HCT116 (cell line): ENCODE measurements around the gene RPL39L. TPM values are rescaled to one million over a fixed set of nuclear protein-coding genes. Genes with fewer than 3 reads are reported as not detected.
"Not testable (repeated sequence)": the region's sequence is repeated elsewhere in the genome, so short reads cannot be mapped to it uniquely, and the experiment has no call there.

ENCODE experiments used
- ATAC-seq: fragments of 200-7000 bp; cut with Tn5 transposase; 2 replicates; pipeline ENCODE4 v1.9.1; 2020; ENCODE audit warnings: mild to moderate bottlenecking, moderate library complexity
- BruUV-seq: library from RNA; stranded (reverse); fragments of 400-500 nt; replicated peaks from 2 replicates; lab custom pipeline; 2021; lab: Mats Ljungman, UMichigan
- CTCF ChIA-PET: fragments of 300-600 bp; sonication (Branson Sonifier 250); formaldehyde crosslinking; loops from one replicate; lab custom pipeline; 2021; ENCODE audit warnings: antibody characterized with exemption; lab: Charles Lee
- POLR2A ChIA-PET: fragments of 300-600, 350-600 bp; sonication (Branson Sonifier 250); formaldehyde crosslinking; loops from one replicate; lab custom pipeline; 2021; ENCODE audit warnings: antibody characterized with exemption; lab: Charles Lee
- RAD21 ChIA-PET, 2 experiments: fragments of 300-600 bp; sonication (Branson Sonifier 250); formaldehyde crosslinking; loops; one replicate each; lab custom pipeline; 2023; ENCODE audit warnings: low total read pairs in 2 of 2; ENCODE audit not compliant: uncharacterized antibody in 2 of 2, unreplicated experiment in 2 of 2, low non-redundant PET in 1 of 2; lab: Charles Lee
- DNase-seq: peaks from one replicate; pipeline ENCODE4 v3.0.0-alpha.2; 2010; ENCODE audit warnings: low read depth, low spot score
- H2AFZ ChIP-seq: fragments of 200-600 bp; shearing (Covaris generic), sonication (generic); 2 replicates; pipeline ENCODE4 v1.6.1; 2017; ENCODE audit warnings: low read depth, mixed run types, mixed read lengths, antibody characterized with exemption, low read length; ENCODE audit not compliant: poor library complexity, severe bottlenecking
- H3K27ac ChIP-seq: 2 replicates; pipeline ENCODE4 v1.5.1; 2012; ENCODE audit warnings: low read depth, low read length
- H3K27me3 ChIP-seq: fragments of 200-600 bp; sonication (generic); 2 replicates; pipeline ENCODE4 v1.6.1; 2016; ENCODE audit warnings: mixed run types, low read length, mixed read lengths; ENCODE audit not compliant: insufficient read depth
- H3K36me3 ChIP-seq, 2 experiments: fragments of 200-500 bp in 1 of 2; fragments of 200-600 bp in 1 of 2; sonication (Bioruptor generic) in 1 of 2; sonication (generic) in 1 of 2; 2 replicates each; pipeline versions ENCODE4 v1.5.1 to v1.6.1; 2014 to 2016; ENCODE audit warnings: low read length in 2 of 2, inconsistent platforms in 1 of 2, mixed read lengths in 1 of 2, mixed run types in 1 of 2; ENCODE audit not compliant: insufficient read depth in 2 of 2, control insufficient read depth in 1 of 2
- H3K4me1 ChIP-seq, 2 experiments: fragments of 200-600 bp in 1 of 2; sonication (generic) in 1 of 2; 2 replicates each; pipeline versions ENCODE4 v1.5.1 to v1.6.1; 2012 to 2017; ENCODE audit warnings: low read length in 2 of 2, inconsistent platforms in 1 of 2, mild to moderate bottlenecking in 1 of 2, mixed read lengths in 1 of 2, mixed run types in 1 of 2, moderate library complexity in 1 of 2; ENCODE audit not compliant: insufficient read depth in 2 of 2, control insufficient read depth in 1 of 2
- H3K4me2 ChIP-seq: fragments of 200-600 bp; sonication (generic); 2 replicates; pipeline ENCODE4 v1.6.1; 2017; ENCODE audit warnings: mixed run types, low read length, mixed read lengths
- H3K4me3 ChIP-seq, 2 experiments: fragments of 200-600 bp in 1 of 2; sonication (generic) in 1 of 2; replicated peaks in 1 of 2; 2 replicates each; pipeline ENCODE4 v1.5.1; 2011 to 2016; ENCODE audit warnings: low read length in 2 of 2, control low read depth in 1 of 2, low read depth in 1 of 2, mild to moderate bottlenecking in 1 of 2, mixed read lengths in 1 of 2, mixed run types in 1 of 2
- H3K79me2 ChIP-seq: fragments of 200-600 bp; sonication (generic); 2 replicates; pipeline ENCODE4 v1.6.1; 2017; ENCODE audit warnings: mild to moderate bottlenecking, mixed run types, low read length, moderate library complexity, mixed read lengths; ENCODE audit not compliant: insufficient read depth
- H3K9ac ChIP-seq: fragments of 200-600 bp; sonication (generic); 2 replicates; pipeline ENCODE4 v1.6.1; 2016; ENCODE audit warnings: low read length, mixed read lengths
- H3K9me2 ChIP-seq: fragments of 200-600 bp; sonication (generic), shearing (Covaris generic); 2 replicates; pipeline ENCODE4 v1.6.1; 2017; ENCODE audit warnings: mixed run types, mild to moderate bottlenecking, moderate library complexity; ENCODE audit not compliant: insufficient read depth
- H3K9me3 ChIP-seq, 2 experiments: fragments of 200-500 bp in 1 of 2; fragments of 200-600 bp in 1 of 2; sonication (Bioruptor generic) in 1 of 2; sonication (generic) in 1 of 2; 2 replicates each; pipeline ENCODE4 v1.6.1; 2014 to 2017; ENCODE audit warnings: low read length in 2 of 2, mixed read lengths in 2 of 2, inconsistent platforms in 1 of 2, low read depth in 1 of 2, mild to moderate bottlenecking in 1 of 2, mixed run types in 1 of 2, moderate library complexity in 1 of 2; ENCODE audit not compliant: control insufficient read depth in 1 of 2, insufficient read depth in 1 of 2
- H4K20me1 ChIP-seq: fragments of 200-600 bp; sonication (generic), shearing (Covaris generic); 2 replicates; pipeline ENCODE4 v1.6.1; 2017; ENCODE audit warnings: mixed run types, mild to moderate bottlenecking, moderate library complexity; ENCODE audit not compliant: insufficient read depth
- CEBPB ChIP-seq: IDR thresholded peaks from 2 replicates; pipeline ENCODE4 v1.6.1; 2012; ENCODE audit warnings: low read depth
- EZH2 ChIP-seq: fragments of 200-600 bp; sonication (generic); IDR thresholded peaks from 2 replicates; pipeline ENCODE4 v1.6.1; 2017; ENCODE audit warnings: antibody characterized with exemption, mixed run types
- POLR2AphosphoS5 ChIP-seq: IDR thresholded peaks from 2 replicates; pipeline ENCODE4 v1.6.1; 2011; ENCODE audit warnings: mild to moderate bottlenecking, low read depth, low read length, moderate library complexity
- YY1 ChIP-seq: IDR thresholded peaks from 2 replicates; pipeline ENCODE4 v1.6.1; 2011; ENCODE audit warnings: low read length, low read depth, moderate library complexity, mild to moderate bottlenecking; ENCODE audit not compliant: insufficient replicate concordance; ENCODE audit errors: extremely low read depth
- intact Hi-C: fragments of 100-400 bp; cut with micrococcal nuclease; formaldehyde crosslinking; loops from 2 replicates; pipeline ENCODE4 v1.10.0; 2022
- total RNA-seq: library from RNA; stranded (reverse); gene quantifications from one replicate; pipeline ENCODE4 v1.2.1, GENCODE V29; 2021; ENCODE audit not compliant: unreplicated experiment
- TF ChIP-seq, protein P1 (sequence below): IDR thresholded peaks from 2 replicates; pipeline ENCODE4 v1.6.1; 2011; ENCODE audit warnings: mild to moderate bottlenecking, low read length, moderate library complexity; ENCODE audit not compliant: insufficient replicate concordance; ENCODE audit errors: extremely low read depth

RPL39L gene
- total RNA-seq, 1 experiment from 2014 or later: not detected

DNA sequence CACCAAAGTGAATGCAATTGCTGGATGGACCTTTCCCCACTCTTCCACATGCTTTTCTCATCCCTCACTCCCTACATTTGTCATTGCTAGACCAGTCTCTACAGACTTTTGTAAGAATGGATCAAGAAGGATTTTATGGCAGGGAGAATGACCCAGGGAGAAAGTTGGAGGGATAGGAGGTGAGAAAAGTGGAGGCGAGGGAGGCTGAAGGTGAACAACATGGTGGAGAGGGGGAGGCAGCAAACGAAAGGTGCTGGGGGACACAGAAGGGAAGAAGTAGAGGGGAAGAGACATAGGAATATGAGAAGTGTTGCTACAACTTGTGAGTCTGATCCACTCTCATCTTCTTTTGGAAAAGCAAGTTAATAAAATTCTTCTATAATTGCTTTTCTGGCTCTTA, 33.6 kb upstream of the RPL39L start:
- Histone ChIP-seq H3K9me2 (no peaks in the 10 kb centered on the region), H3K9ac (no peak overlapping the region), H3K79me2 (no peaks in the 10 kb centered on the region), H3K4me3 (no peak overlapping the region), H3K36me3 (no peaks in the 10 kb centered on the region), H3K27me3 (no peaks in the 10 kb centered on the region), H3K4me2 (no peak overlapping the region), H3K4me1 (no peaks in the 10 kb centered on the region), H4K20me1 (no peaks in the 10 kb centered on the region), H3K27ac (no peak overlapping the region), H2AFZ (no peak overlapping the region), H3K9me3 (no peaks in the 10 kb centered on the region)
- no peak for ATAC-seq
- ChIA-PET RAD21 (no interaction called here), CTCF (no interaction called here), POLR2A (no interaction called here)
- TF ChIP-seq, protein P1, sequence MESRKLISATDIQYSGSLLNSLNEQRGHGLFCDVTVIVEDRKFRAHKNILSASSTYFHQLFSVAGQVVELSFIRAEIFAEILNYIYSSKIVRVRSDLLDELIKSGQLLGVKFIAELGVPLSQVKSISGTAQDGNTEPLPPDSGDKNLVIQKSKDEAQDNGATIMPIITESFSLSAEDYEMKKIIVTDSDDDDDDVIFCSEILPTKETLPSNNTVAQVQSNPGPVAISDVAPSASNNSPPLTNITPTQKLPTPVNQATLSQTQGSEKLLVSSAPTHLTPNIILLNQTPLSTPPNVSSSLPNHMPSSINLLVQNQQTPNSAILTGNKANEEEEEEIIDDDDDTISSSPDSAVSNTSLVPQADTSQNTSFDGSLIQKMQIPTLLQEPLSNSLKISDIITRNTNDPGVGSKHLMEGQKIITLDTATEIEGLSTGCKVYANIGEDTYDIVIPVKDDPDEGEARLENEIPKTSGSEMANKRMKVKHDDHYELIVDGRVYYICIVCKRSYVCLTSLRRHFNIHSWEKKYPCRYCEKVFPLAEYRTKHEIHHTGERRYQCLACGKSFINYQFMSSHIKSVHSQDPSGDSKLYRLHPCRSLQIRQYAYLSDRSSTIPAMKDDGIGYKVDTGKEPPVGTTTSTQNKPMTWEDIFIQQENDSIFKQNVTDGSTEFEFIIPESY: no peak
- TF ChIP-seq CEBPB (no peak), EZH2 (no peak), YY1 (no peak), POLR2AphosphoS5 (no peak)
- DNase-seq: no peak
- no TSS peak for BruUV-seq
- intact Hi-C loops: no loop called here

DNA sequence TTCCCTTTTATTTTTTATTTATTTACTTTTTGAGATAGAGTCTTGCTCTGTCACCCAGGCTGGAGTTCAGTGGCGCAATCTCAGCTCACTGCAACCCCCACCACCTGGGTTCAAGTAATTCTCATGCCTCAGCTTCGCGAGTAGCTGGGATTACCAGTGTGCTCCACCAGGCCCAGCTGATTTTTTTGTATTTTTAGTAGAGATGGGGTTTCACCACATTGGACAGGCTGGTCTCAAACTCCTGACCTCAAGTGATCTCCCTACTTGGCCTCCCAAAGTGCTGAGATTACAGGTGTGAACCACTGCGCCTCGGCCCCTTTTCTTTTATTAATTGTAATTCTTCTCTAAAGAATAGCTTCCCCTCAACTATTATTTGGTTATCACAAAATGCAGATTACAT, 31.6 kb upstream of the RPL39L start:
- POLR2A ChIA-PET: not testable (repeated sequence)

More for the DNA sequence above, 31.6 kb upstream of the RPL39L start:
- H3K4me2 ChIP-seq, BruUV-seq, intact Hi-C loops, H3K27me3 ChIP-seq, DNase-seq, H3K9me3 ChIP-seq, H3K4me1 ChIP-seq, H3K27ac ChIP-seq, RAD21 ChIA-PET, H3K79me2 ChIP-seq, H2AFZ ChIP-seq, H4K20me1 ChIP-seq, ATAC-seq, H3K4me3 ChIP-seq, H3K36me3 ChIP-seq, H3K9me2 ChIP-seq, H3K9ac ChIP-seq, CTCF ChIA-PET: not testable (repeated sequence)
